ENCODE measurements around the gene FOXRED2. TPM values are rescaled to one million over a fixed set of nuclear protein-coding genes. Genes with fewer than 3 reads are reported as not detected.

The FOXRED2 gene
- total RNA-seq, 4 donors from 2014 or later: 9.1 to 18.5 (median 14.6) TPM

DNA sequence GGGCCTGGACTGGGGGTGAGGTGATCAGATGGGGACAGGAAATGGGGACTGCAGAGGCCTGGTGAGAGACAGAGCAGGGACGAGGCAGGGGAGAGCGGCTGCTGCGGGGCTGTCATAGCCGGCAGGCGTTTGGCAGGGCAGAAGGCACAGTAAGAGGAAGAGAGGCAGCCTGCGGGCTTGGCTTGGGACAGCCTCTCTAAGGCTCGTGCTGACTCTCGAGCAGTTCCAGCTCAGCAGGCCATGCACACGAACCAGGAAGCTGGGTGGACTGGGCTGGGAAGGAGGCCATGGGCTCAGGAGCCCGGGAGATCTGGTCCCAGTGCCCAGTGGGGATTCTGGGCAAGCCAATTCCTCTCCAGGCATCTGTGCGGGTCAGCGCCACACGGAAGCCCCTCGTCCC lies 41.8 kb upstream of the FOXRED2 start:
- no peak for TF ChIP-seq POLR2A (IDR thresholded peaks at IDR 0.05)
- TF ChIP-seq, protein P1, sequence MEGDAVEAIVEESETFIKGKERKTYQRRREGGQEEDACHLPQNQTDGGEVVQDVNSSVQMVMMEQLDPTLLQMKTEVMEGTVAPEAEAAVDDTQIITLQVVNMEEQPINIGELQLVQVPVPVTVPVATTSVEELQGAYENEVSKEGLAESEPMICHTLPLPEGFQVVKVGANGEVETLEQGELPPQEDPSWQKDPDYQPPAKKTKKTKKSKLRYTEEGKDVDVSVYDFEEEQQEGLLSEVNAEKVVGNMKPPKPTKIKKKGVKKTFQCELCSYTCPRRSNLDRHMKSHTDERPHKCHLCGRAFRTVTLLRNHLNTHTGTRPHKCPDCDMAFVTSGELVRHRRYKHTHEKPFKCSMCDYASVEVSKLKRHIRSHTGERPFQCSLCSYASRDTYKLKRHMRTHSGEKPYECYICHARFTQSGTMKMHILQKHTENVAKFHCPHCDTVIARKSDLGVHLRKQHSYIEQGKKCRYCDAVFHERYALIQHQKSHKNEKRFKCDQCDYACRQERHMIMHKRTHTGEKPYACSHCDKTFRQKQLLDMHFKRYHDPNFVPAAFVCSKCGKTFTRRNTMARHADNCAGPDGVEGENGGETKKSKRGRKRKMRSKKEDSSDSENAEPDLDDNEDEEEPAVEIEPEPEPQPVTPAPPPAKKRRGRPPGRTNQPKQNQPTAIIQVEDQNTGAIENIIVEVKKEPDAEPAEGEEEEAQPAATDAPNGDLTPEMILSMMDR (IDR thresholded peaks at IDR 0.05): no peak
- no peak for DNase-seq (ENCODE audit: low spot score in 2 of 2)
- intact Hi-C loops (cut with DNase I; ENCODE audit: low total_unique reads): loop anchor here (10.0 kb wide), 1 partner anchor 226 kb away; the partner anchor contains the start of gene IFT27
- WGBS, 2 donors: 38 to 41% methylated on average over 13 to 14 of the region's 14 CpGs
- H3K4me3 ChIP-seq (ENCODE audit: low read depth, poor library complexity, severe bottlenecking): no peak overlapping the region

DNA sequence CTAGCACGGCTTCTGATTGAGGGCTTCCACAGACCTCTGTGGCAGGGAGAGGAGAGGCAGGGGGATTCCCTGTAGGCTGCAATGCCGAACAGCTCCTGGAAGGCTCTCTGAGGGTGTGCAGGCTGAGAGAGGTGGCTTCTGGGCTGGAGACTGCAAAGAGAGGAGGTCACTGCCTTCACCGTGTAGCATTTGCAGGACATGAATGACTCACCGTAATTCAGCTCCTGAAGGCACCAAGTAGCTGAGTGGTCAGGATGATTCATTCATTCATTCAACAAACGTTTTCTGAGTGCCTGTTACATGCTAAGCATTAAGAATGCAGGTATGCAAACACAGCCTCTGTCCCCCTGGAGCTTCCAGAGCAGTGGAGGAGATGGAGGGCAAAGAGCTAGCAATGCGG lies 40.1 kb upstream of the FOXRED2 start:
- no peak overlapping the region for H3K4me3 ChIP-seq (ENCODE audit: low read depth, poor library complexity, severe bottlenecking)
- intact Hi-C loops (cut with DNase I; ENCODE audit: low total_unique reads): loop anchor here (10.0 kb wide), 1 partner anchor 228 kb away; the partner anchor contains the start of gene IFT27
- 52 to 59% methylated on average over 6 of the region's 6 CpGs for WGBS, 2 donors
- no peak for DNase-seq (ENCODE audit: low spot score in 2 of 2)
- TF ChIP-seq, protein P1 (IDR thresholded peaks at IDR 0.05): no peak
- TF ChIP-seq POLR2A (IDR thresholded peaks at IDR 0.05): no peak

DNA sequence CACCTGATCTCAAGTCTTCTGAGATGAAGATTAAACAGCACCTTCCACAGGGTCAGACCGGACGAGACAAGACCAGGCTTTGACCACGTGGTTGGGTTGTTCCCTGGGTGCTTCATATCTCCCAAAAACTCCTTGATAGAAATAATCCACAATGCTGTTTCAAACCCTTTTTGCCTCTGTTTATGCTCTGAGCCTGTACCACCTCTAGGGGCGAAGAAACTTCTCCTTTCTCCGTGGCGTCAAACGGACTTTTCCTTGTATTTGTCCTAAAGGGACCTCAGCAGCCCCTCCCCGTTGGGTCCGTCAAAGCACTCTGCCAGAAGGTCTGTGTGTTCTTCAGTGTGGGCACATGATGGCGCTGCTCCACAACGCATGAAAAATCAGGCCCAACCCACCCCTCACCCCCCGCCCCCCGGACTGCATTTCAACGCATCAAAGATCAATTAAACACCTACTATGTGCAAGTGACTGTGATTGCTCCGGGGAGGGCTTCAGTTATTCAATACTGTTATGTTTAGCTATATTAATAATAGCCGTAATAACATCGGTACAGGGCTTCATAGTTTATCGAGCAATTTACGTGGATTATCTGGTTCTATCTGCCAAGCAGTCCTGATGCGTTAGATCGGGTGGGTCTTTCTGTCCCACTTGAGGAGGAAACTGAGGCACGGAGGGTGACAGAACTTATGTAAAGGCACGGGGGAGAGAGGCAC lies 39.4 kb upstream of the FOXRED2 start:
- WGBS, 2 donors: 24 to 25% methylated on average over 23 of the region's 23 CpGs
- TF ChIP-seq, protein P1 (IDR thresholded peaks at IDR 0.05): no peak
- no peak for TF ChIP-seq POLR2A (IDR thresholded peaks at IDR 0.05)
- intact Hi-C loops (cut with DNase I; ENCODE audit: low total_unique reads): loop anchor here (10.0 kb wide), 1 partner anchor 229 kb away; the partner anchor contains the start of gene IFT27
- H3K4me3 ChIP-seq (ENCODE audit: low read depth, poor library complexity, severe bottlenecking): no peak overlapping the region
- DNase-seq (ENCODE audit: low spot score in 2 of 2): no peak

DNA sequence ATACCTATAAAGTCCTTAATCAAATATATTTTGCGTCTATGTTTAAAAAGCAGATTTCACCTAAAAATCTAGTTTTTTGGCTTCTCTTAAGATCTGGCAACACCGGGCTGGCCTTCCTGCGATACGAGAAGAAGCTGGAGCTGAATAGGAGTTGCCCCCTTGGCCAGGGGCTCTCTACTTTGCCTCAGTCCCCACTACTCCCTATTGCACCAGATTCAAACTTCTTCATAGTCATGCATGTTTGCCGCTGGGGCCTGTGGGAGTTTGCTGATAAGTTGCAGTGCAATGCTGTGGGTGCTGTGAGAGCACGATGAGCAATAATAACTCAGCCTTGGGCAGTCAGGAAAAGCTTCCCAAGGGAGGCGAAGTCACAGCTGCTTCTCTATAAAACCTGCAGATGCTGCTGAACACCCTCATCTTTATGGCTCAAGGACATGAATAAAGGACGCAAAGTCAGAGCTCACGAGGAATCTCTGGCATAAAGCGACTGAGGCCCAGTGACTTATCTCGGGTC lies 37.3 kb upstream of the FOXRED2 start:
- no peak for TF ChIP-seq POLR2A (IDR thresholded peaks at IDR 0.05)
- TF ChIP-seq, protein P1 (IDR thresholded peaks at IDR 0.05): no peak
- no peak overlapping the region for H3K4me3 ChIP-seq (ENCODE audit: low read depth, poor library complexity, severe bottlenecking)
- intact Hi-C loops (cut with DNase I; ENCODE audit: low total_unique reads): loop anchor here (10.0 kb wide), 1 partner anchor 231 kb away; the partner anchor contains the start of gene IFT27
- 83 to 88% methylated on average over 11 of the region's 11 CpGs for WGBS, 2 donors
- no peak for DNase-seq (ENCODE audit: low spot score in 2 of 2)

DNA sequence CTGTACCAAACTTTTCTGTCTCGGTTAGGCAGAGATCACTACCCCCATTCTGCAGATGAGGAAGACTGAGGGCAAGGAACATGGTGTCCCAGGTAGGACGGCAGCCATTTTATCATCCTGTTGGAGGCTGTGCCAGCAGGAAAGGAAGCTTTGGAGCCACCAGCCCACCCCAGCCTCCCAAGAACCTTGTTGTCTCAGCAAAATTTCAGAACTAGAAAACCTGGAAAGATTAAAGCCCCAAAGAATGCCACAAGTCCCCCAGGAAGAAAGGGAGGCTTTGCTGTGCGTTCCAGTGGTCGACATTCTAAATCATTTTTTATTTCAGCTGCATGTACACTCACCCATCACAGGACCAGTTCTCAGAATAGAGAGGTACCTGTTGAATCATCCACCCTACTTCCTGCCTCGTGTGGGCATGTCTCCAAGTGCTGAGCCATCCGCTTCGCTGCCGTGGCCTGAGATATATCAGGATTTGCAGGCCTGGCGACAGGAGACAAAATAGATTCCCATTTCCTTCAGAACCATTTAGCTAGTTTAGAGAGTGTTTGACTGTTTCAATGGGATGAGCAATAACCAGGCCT lies 35.1 kb upstream of the FOXRED2 start:
- no peak for TF ChIP-seq POLR2A (IDR thresholded peaks at IDR 0.05)
- TF ChIP-seq, protein P1 (IDR thresholded peaks at IDR 0.05): no peak
- no peak overlapping the region for H3K4me3 ChIP-seq (ENCODE audit: low read depth, poor library complexity, severe bottlenecking)
- intact Hi-C loops (cut with DNase I; ENCODE audit: low total_unique reads): loop anchor here (10.0 kb wide), 1 partner anchor 233 kb away; the partner anchor contains the start of gene IFT27
- no peak for DNase-seq (ENCODE audit: low spot score in 2 of 2)
- whole genome bisulfite sequencing, 2 donors: 31 to 36% methylated on average over 9 of the region's 9 CpGs
